Gastrocnemius medialis (tissue), 4 donors: Measurements from ENCODE around the gene PCDHA13.

Source experiments
- POLR2A ChIP-seq, 2 donors: fragments of 450-650 bp; IDR thresholded peaks; one replicate each; pipeline ENCODE4 v1.6.1; 2017; ENCODE audit warnings: antibody characterized with exemption in 2 of 2, mild to moderate bottlenecking in 2 of 2, moderate library complexity in 2 of 2
- TF ChIP-seq, protein P1 (sequence below), 5 experiments: fragments of 450-650 bp in 3 of 5; fragments of 200-600 bp in 2 of 5; sonication (generic) in 2 of 5; IDR thresholded peaks in 4 of 5; conservative IDR thresholded peaks in 1 of 5; 1 replicate in 4 of 5; 2 replicates in 1 of 5; pipeline ENCODE4 v1.5.1; 2016 to 2019; ENCODE audit warnings: antibody characterized with exemption in 5 of 5, mild to moderate bottlenecking in 3 of 5, moderate library complexity in 3 of 5

DNA sequence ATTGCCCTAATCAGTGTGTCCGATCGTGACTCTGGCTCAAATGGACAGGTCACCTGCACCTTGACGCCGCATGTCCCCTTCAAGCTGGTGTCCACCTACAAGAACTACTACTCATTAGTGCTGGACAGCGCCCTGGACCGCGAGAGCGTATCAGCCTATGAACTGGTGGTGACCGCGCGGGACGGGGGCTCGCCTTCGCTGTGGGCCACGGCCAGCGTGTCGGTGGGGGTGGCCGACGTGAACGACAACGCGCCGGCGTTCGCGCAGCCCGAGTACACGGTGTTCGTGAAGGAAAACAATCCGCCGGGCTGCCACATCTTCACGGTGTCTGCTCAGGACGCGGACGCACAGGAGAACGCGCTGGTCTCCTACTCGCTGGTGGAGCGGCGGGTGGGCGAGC is 1.4 kb downstream of the PCDHA13 start:
- TF ChIP-seq, protein P1, sequence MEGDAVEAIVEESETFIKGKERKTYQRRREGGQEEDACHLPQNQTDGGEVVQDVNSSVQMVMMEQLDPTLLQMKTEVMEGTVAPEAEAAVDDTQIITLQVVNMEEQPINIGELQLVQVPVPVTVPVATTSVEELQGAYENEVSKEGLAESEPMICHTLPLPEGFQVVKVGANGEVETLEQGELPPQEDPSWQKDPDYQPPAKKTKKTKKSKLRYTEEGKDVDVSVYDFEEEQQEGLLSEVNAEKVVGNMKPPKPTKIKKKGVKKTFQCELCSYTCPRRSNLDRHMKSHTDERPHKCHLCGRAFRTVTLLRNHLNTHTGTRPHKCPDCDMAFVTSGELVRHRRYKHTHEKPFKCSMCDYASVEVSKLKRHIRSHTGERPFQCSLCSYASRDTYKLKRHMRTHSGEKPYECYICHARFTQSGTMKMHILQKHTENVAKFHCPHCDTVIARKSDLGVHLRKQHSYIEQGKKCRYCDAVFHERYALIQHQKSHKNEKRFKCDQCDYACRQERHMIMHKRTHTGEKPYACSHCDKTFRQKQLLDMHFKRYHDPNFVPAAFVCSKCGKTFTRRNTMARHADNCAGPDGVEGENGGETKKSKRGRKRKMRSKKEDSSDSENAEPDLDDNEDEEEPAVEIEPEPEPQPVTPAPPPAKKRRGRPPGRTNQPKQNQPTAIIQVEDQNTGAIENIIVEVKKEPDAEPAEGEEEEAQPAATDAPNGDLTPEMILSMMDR (IDR thresholded peaks at IDR 0.05 in 4 of 5, conservative IDR thresholded peaks at IDR 0.05 in 1 of 5), result no peak
- no peak for TF ChIP-seq POLR2A (IDR thresholded peaks at IDR 0.05)
